GM19452 (cell line): ENCODE data around the gene LATS2.
"Not testable (repeated sequence)": the region's sequence is repeated elsewhere in the genome, so short reads cannot be mapped to it uniquely, and the experiment has no call there.

Experiments used
- ATAC-seq: cut with Tn5 transposase; IDR thresholded peaks from one replicate; pipeline ENCODE4 v1.9.1; 2021; ENCODE audit not compliant: unreplicated experiment

The LATS2 gene

GRCh38 chr13:20969182-20969581 lies 92.2 kb downstream of the LATS2 start:
- ATAC-seq, result no peak

- ATAC-seq, result no peak
Observed at GRCh38 chr13:20968745-20969144, 92.6 kb downstream of the LATS2 start.

- no peak for ATAC-seq
Observed at GRCh38 chr13:20967340-20967739, 94.0 kb downstream of the LATS2 start.

GRCh38 chr13:20964904-20965303 lies 96.5 kb downstream of the LATS2 start:
- no peak for ATAC-seq

GRCh38 chr13:20961663-20962062 lies 99.7 kb downstream of the LATS2 start:
- ATAC-seq, result not testable (repeated sequence)

- no peak for ATAC-seq
Observed at GRCh38 chr13:20960663-20961309, 100.6 kb downstream of the LATS2 start.

- not testable (repeated sequence) for ATAC-seq
Observed at GRCh38 chr13:20957049-20957620, 104.3 kb downstream of the LATS2 start.

GRCh38 chr13:20955496-20955895 lies 105.9 kb downstream of the LATS2 start:
- ATAC-seq, result no peak

- no peak for ATAC-seq
Observed at GRCh38 chr13:20953245-20953931, 108.0 kb downstream of the LATS2 start.

GRCh38 chr13:20952838-20953237 lies 108.5 kb downstream of the LATS2 start:
- ATAC-seq, result no peak

GRCh38 chr13:20948001-20948400 lies 113.4 kb downstream of the LATS2 start:
- not testable (repeated sequence) for ATAC-seq

- no peak for ATAC-seq
Observed at GRCh38 chr13:20945952-20946383, 115.4 kb downstream of the LATS2 start.

- no peak for ATAC-seq
Observed at GRCh38 chr13:20942938-20943559, 118.3 kb downstream of the LATS2 start.

GRCh38 chr13:20940511-20940910 lies 120.9 kb downstream of the LATS2 start:
- not testable (repeated sequence) for ATAC-seq

GRCh38 chr13:20940083-20940482 lies 121.3 kb downstream of the LATS2 start:
- ATAC-seq, result no peak

GRCh38 chr13:20939662-20940061 lies 121.7 kb downstream of the LATS2 start:
- no peak for ATAC-seq

GRCh38 chr13:20938302-20938701 lies 123.1 kb downstream of the LATS2 start:
- ATAC-seq, result no peak

GRCh38 chr13:20927596-20928257 lies 133.7 kb downstream of the LATS2 start:
- no peak for ATAC-seq

- ATAC-seq, result not testable (repeated sequence)
Observed at GRCh38 chr13:20925395-20925790, 136.0 kb downstream of the LATS2 start.

- ATAC-seq, result no peak
Observed at GRCh38 chr13:20924758-20925394, 136.5 kb downstream of the LATS2 start.

- no peak for ATAC-seq
Observed at GRCh38 chr13:20923272-20923671, 138.1 kb downstream of the LATS2 start.
